ENCODE data around the gene DKK2.
"Not testable (repeated sequence)": the region's sequence is repeated elsewhere in the genome, so short reads cannot be mapped to it uniquely, and the experiment has no call there.

The DKK2 gene

GRCh38 chr4:106908049-106908448 lies 128.1 kb downstream of the DKK2 start:
- H3K4me1 Mint-ChIP-seq, H3K27ac Mint-ChIP-seq, H3K9me3 Mint-ChIP-seq, CTCF ChIA-PET, H3K36me3 Mint-ChIP-seq, H3K27me3 Mint-ChIP-seq, H3K4me3 Mint-ChIP-seq, DNase-seq: not testable (repeated sequence)

GRCh38 chr4:106907216-106907615 lies 128.9 kb downstream of the DKK2 start:
- CTCF ChIA-PET = no interaction called here
- H3K27me3 Mint-ChIP-seq = no peaks in the 10 kb centered on the region
- no peak for DNase-seq
- no peaks in the 10 kb centered on the region for H3K4me1 Mint-ChIP-seq
- H3K27ac Mint-ChIP-seq = no peak overlapping the region
- H3K36me3 Mint-ChIP-seq = no peaks in the 10 kb centered on the region
- H3K4me3 Mint-ChIP-seq = no peak overlapping the region
- H3K9me3 Mint-ChIP-seq = no peaks in the 10 kb centered on the region

- Mint-ChIP-seq H3K4me1 (no peaks in the 10 kb centered on the region), H3K27me3 (no peaks in the 10 kb centered on the region), H3K27ac (no peak overlapping the region), H3K36me3 (no peaks in the 10 kb centered on the region), H3K4me3 (no peak overlapping the region), H3K9me3 (no peaks in the 10 kb centered on the region)
- no peak for DNase-seq
- CTCF ChIA-PET = no interaction called here
Measured at GRCh38 chr4:106906728-106907127, 129.4 kb downstream of the DKK2 start.

DNA sequence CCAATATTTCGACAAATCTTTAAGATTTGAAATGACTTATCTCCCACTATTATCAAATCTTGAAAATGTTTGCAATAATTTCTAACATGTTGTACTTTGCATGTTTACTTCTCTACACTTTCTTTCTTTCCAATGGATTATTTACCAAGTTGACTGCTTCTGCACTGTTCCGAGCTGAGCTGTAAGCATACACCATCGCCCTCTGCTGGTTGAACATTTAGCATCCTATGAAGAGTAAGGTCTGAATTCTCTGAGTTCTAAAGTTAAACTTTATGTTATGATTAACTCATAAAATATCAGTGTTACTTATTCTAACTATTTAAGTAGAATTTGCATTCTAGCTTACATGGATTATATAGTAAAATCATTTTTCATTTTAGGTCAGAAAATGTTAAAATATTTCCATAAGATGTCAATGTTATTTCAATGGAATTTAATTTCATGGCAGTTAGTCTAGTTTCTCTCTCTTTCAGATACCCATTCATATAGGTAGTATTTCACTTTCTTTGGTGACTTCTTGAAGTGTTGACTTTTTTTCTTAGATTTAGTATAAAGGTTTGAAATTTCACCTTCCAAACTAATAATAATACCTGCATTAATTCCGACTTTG lies 137.4 kb downstream of the DKK2 start:
- Mint-ChIP-seq H3K27me3 (no peaks in the 10 kb centered on the region), H3K9me3 (peaks cover 3% of the 10 kb centered on the region), H3K4me3 (no peak overlapping the region), H3K4me1 (no peaks in the 10 kb centered on the region), H3K27ac (no peak overlapping the region), H3K36me3 (no peaks in the 10 kb centered on the region)
- peak; percentile 39 for DNase-seq
- CTCF ChIA-PET = interaction anchor here (0.6 to 1.2 kb wide), 2 partner anchors 571 to 1907 kb away, joined by 3 to 4 read pairs; no protein-coding TSS in a partner anchor

GRCh38 chr4:106893903-106894302 lies 142.2 kb downstream of the DKK2 start:
- Mint-ChIP-seq H3K4me3 (no peak overlapping the region), H3K36me3 (no peaks in the 10 kb centered on the region), H3K27ac (no peak overlapping the region), H3K9me3 (peaks cover 4% of the 10 kb centered on the region), H3K27me3 (no peaks in the 10 kb centered on the region), H3K4me1 (no peaks in the 10 kb centered on the region)
- no peak for DNase-seq
- CTCF ChIA-PET = no interaction called here

DNA sequence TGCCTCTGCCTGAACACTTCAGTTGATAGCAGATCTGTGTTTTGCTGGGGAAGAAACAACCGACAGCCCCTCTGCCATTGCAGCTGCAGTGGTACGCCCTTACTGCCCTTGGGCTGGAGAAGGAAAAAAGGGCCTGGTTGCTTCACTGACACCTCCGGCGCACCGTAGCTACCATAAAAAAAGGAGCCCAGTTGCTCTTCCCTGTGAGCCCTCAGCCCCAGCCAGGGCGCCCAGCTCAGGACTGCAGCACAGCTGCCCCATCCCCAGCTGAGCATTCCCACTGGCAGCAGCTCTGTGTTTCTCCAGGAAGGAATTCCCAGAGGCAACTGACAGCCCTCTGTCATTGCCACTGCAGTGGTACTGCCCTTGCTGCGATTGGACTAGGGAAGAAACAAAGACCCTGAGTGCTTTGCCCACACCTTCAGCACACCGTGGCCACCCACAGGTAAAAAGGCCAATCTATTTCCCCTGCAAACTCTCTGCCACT lies 142.7 kb downstream of the DKK2 start:
- H3K36me3 Mint-ChIP-seq = no peaks in the 10 kb centered on the region
- H3K4me1 Mint-ChIP-seq = no peaks in the 10 kb centered on the region
- H3K27ac Mint-ChIP-seq = no peak overlapping the region
- H3K27me3 Mint-ChIP-seq = no peaks in the 10 kb centered on the region
- no peak overlapping the region for H3K4me3 Mint-ChIP-seq
- H3K9me3 Mint-ChIP-seq = peaks cover 4% of the 10 kb centered on the region
- CTCF ChIA-PET = no interaction called here
- no peak for DNase-seq

- no peak overlapping the region for H3K27ac Mint-ChIP-seq
- DNase-seq = no peak
- CTCF ChIA-PET = no interaction called here
- H3K4me3 Mint-ChIP-seq = no peak overlapping the region
- H3K36me3 Mint-ChIP-seq = no peaks in the 10 kb centered on the region
- H3K9me3 Mint-ChIP-seq = peaks cover 4% of the 10 kb centered on the region
- H3K4me1 Mint-ChIP-seq = no peaks in the 10 kb centered on the region
- H3K27me3 Mint-ChIP-seq = no peaks in the 10 kb centered on the region
Measured at GRCh38 chr4:106892786-106893185, 143.3 kb downstream of the DKK2 start.

GRCh38 chr4:106875340-106875739 lies 160.8 kb downstream of the DKK2 start:
- CTCF ChIA-PET = no interaction called here
- H3K36me3 Mint-ChIP-seq = no peaks in the 10 kb centered on the region
- no peaks in the 10 kb centered on the region for H3K4me1 Mint-ChIP-seq
- H3K27me3 Mint-ChIP-seq = no peaks in the 10 kb centered on the region
- H3K27ac Mint-ChIP-seq = no peak overlapping the region
- no peak overlapping the region for H3K4me3 Mint-ChIP-seq
- DNase-seq = no peak
- H3K9me3 Mint-ChIP-seq = peaks cover 13% of the 10 kb centered on the region

Data from activated naive CD4-positive, alpha-beta T cell treated with anti-CD3 and anti-CD28 coated beads, Interleukin-2, amount 10 ng/mL, durations not matched to agents 7 days and 5 days (primary cell).